DND-41 (cell line): ENCODE data around the gene KRTAP5-1.

Source experiments
- ATAC-seq: fragments of 200-7000 bp; cut with Tn5 transposase; 3 replicates; pipeline ENCODE4 v1.9.1; 2021; ENCODE audit warnings: low read depth; ENCODE audit not compliant: insufficient read depth
- DNase-seq: peaks from one replicate; pipeline ENCODE4 v3.0.0-alpha.2; 2020
- H2AFZ ChIP-seq: 2 replicates; pipeline ENCODE4 v1.6.0; 2012; ENCODE audit warnings: low read depth, low read length
- H3K27ac ChIP-seq: 2 replicates; pipeline ENCODE4 v1.5.1; 2012; ENCODE audit warnings: low read length, inconsistent platforms
- H3K27me3 ChIP-seq: fragments of 200-600 bp; sonication (generic); 2 replicates; pipeline ENCODE4 v1.6.0; 2012; ENCODE audit warnings: low read length, mild to moderate bottlenecking, inconsistent platforms; ENCODE audit not compliant: insufficient read depth, poor library complexity
- H3K36me3 ChIP-seq: 2 replicates; pipeline ENCODE4 v1.5.1; 2012; ENCODE audit warnings: low read length, inconsistent platforms; ENCODE audit not compliant: insufficient read depth
- H3K4me1 ChIP-seq: 2 replicates; pipeline ENCODE4 v1.5.1; 2012; ENCODE audit warnings: mild to moderate bottlenecking, low read length; ENCODE audit not compliant: insufficient read depth
- H3K4me2 ChIP-seq: 2 replicates; pipeline ENCODE4 v1.6.0; 2012; ENCODE audit warnings: mild to moderate bottlenecking, moderate library complexity, low read length, inconsistent platforms; ENCODE audit not compliant: insufficient read depth
- H3K4me3 ChIP-seq, 2 experiments: fragments of 200-600 bp in 1 of 2; shearing (Covaris generic) in 1 of 2; 2 replicates each; pipeline ENCODE4 v1.5.1; 2012 to 2016; ENCODE audit warnings: inconsistent platforms in 2 of 2, low read length in 2 of 2, mild to moderate bottlenecking in 2 of 2, low read depth in 1 of 2, moderate library complexity in 1 of 2
- H3K79me2 ChIP-seq: 2 replicates; pipeline ENCODE4 v1.6.0; 2012; ENCODE audit warnings: low read length, inconsistent platforms; ENCODE audit not compliant: insufficient read depth
- H3K9ac ChIP-seq: 2 replicates; pipeline ENCODE4 v1.6.0; 2012; ENCODE audit warnings: low read depth, mild to moderate bottlenecking, inconsistent platforms, low read length, moderate library complexity
- H3K9me3 ChIP-seq: 2 replicates; pipeline ENCODE4 v1.5.1; 2012; ENCODE audit warnings: low read length, moderate library complexity, mild to moderate bottlenecking, inconsistent platforms; ENCODE audit not compliant: insufficient read depth, severe bottlenecking
- H4K20me1 ChIP-seq: 2 replicates; pipeline ENCODE4 v1.6.0; 2012; ENCODE audit warnings: low read length; ENCODE audit not compliant: insufficient read depth
- CTCF ChIP-seq: IDR thresholded peaks from 2 replicates; pipeline ENCODE4 v1.5.1; 2012; ENCODE audit warnings: borderline replicate concordance, low read length, moderate library complexity, mild to moderate bottlenecking; ENCODE audit not compliant: poor library complexity, severe bottlenecking; ENCODE audit errors: extremely low read depth
- EZH2 ChIP-seq: IDR thresholded peaks from 3 replicates; pipeline ENCODE4 v1.6.1; 2012; ENCODE audit warnings: borderline replicate concordance, low read depth, mild to moderate bottlenecking, moderate library complexity, low read length, inconsistent platforms; ENCODE audit not compliant: severe bottlenecking

KRTAP5-1 gene

GRCh38 chr11:1538153-1538552, 46.9 kb downstream of the KRTAP5-1 start:
- peaks cover 19% of the 10 kb centered on the region for H3K36me3 ChIP-seq
- peaks cover 38% of the 10 kb centered on the region for H4K20me1 ChIP-seq
- H3K79me2 ChIP-seq: peaks cover 43% of the 10 kb centered on the region
- H3K27me3 ChIP-seq: no peaks in the 10 kb centered on the region
- H3K4me3 ChIP-seq: no peak overlapping the region
- H3K9me3 ChIP-seq: no peaks in the 10 kb centered on the region
- no peak overlapping the region for H3K27ac ChIP-seq
- TF ChIP-seq CTCF: no peak
- no peak for TF ChIP-seq EZH2
- H3K4me2 ChIP-seq: no peak overlapping the region
- H3K9ac ChIP-seq: no peak overlapping the region
- H2AFZ ChIP-seq: no peak overlapping the region
- no peak for ATAC-seq
- no peaks in the 10 kb centered on the region; the same call in 1 of the 2 replicates for H3K4me1 ChIP-seq
- DNase-seq: no peak

GRCh38 chr11:1536065-1536843, 48.8 kb downstream of the KRTAP5-1 start:
- Histone ChIP-seq H3K9me3 (no peaks in the 10 kb centered on the region), H3K4me3 (no peak overlapping the region), H3K79me2 (peaks cover 62% of the 10 kb centered on the region), H4K20me1 (peaks cover 57% of the 10 kb centered on the region), H3K27me3 (no peaks in the 10 kb centered on the region), H2AFZ (no peak overlapping the region), H3K36me3 (peaks cover 23% of the 10 kb centered on the region), H3K9ac (no peak overlapping the region), H3K4me2 (no peak overlapping the region), H3K4me1 (no peaks in the 10 kb centered on the region; the same call in 1 of the 2 replicates), H3K27ac (no peak overlapping the region)
- no peak for DNase-seq
- no peak for TF ChIP-seq CTCF
- no peak for ATAC-seq

GRCh38 chr11:1534682-1535081, 50.4 kb downstream of the KRTAP5-1 start:
- Histone ChIP-seq H4K20me1 (peaks cover 70% of the 10 kb centered on the region), H3K4me1 (no peaks in the 10 kb centered on the region; the same call in 1 of the 2 replicates), H2AFZ (no peak overlapping the region), H3K4me3 (no peak overlapping the region), H3K79me2 (peaks cover 77% of the 10 kb centered on the region), H3K36me3 (peaks cover 23% of the 10 kb centered on the region), H3K27me3 (no peaks in the 10 kb centered on the region), H3K4me2 (no peak overlapping the region), H3K27ac (no peak overlapping the region), H3K9me3 (no peaks in the 10 kb centered on the region), H3K9ac (no peak overlapping the region)
- no peak for ATAC-seq
- TF ChIP-seq CTCF: no peak
- TF ChIP-seq EZH2: no peak
- no peak for DNase-seq
